Keratinocyte (primary cell): ENCODE results near the gene CNOT9. TPM values are rescaled to one million over a fixed set of nuclear protein-coding genes. Genes with fewer than 3 reads are reported as not detected.

Experiments
- DNase-seq: peaks from one replicate; pipeline ENCODE4 v3.0.0-alpha.2; 2011; ENCODE audit warnings: low read depth, missing footprints, low spot score
- FAIRE-seq: peaks from 2 replicates; lab custom pipeline; 2011; peaks lifted over from hg19 to GRCh38; lab: Jason Lieb, UNC
- H2AFZ ChIP-seq: 2 replicates; pipeline ENCODE4 v1.6.0; 2012; ENCODE audit warnings: low read length, control low read depth, inconsistent platforms; ENCODE audit not compliant: control insufficient read depth
- H3K27ac ChIP-seq: 2 replicates; pipeline ENCODE4 v1.5.1; 2011; ENCODE audit warnings: low read length; ENCODE audit not compliant: control insufficient read depth, insufficient read depth
- H3K27me3 ChIP-seq: 3 replicates; pipeline ENCODE4 v1.6.0; 2011; ENCODE audit warnings: low read length; ENCODE audit not compliant: control insufficient read depth, insufficient read depth; ENCODE audit errors: extremely low read depth
- H3K36me3 ChIP-seq, 2 experiments: 2 replicates in 1 of 2; 3 replicates in 1 of 2; pipeline ENCODE4 v1.5.1; 2011; ENCODE audit warnings: low read length in 2 of 2, mild to moderate bottlenecking in 1 of 2; ENCODE audit not compliant: control insufficient read depth in 2 of 2, insufficient read depth in 2 of 2; ENCODE audit errors: extremely low read depth in 1 of 2
- H3K4me1 ChIP-seq: 3 replicates; pipeline ENCODE4 v1.5.1; 2011; ENCODE audit warnings: low read length; ENCODE audit not compliant: control insufficient read depth, insufficient read depth; ENCODE audit errors: extremely low read depth
- H3K4me2 ChIP-seq: 3 replicates; pipeline ENCODE4 v1.6.0; 2011; ENCODE audit warnings: low read depth, low read length; ENCODE audit not compliant: control insufficient read depth, insufficient read depth; ENCODE audit errors: extremely low read depth
- H3K4me3 ChIP-seq, 3 experiments: fragments of 200-600 bp in 1 of 3; sonication (generic) in 1 of 3; 2 replicates in 2 of 3; 3 replicates in 1 of 3; pipeline ENCODE4 v1.5.1; 2011 to 2016; ENCODE audit warnings: low read length in 3 of 3, mild to moderate bottlenecking in 3 of 3, control low read depth in 2 of 3, inconsistent platforms in 1 of 3, low read depth in 1 of 3, mixed read lengths in 1 of 3, mixed run types in 1 of 3, moderate library complexity in 1 of 3; ENCODE audit not compliant: control insufficient read depth in 2 of 3, insufficient read depth in 2 of 3; ENCODE audit errors: extremely low read depth in 1 of 3
- H3K79me2 ChIP-seq: 2 replicates; pipeline ENCODE4 v1.6.0; 2012; ENCODE audit warnings: low read length; ENCODE audit not compliant: control insufficient read depth, insufficient read depth
- H3K9ac ChIP-seq: 3 replicates; pipeline ENCODE4 v1.6.0; 2011; ENCODE audit warnings: low read length; ENCODE audit not compliant: control insufficient read depth, insufficient read depth; ENCODE audit errors: extremely low read depth
- H3K9me1 ChIP-seq: 3 replicates; pipeline ENCODE4 v1.6.0; 2011; ENCODE audit warnings: low read length; ENCODE audit not compliant: control insufficient read depth, insufficient read depth; ENCODE audit errors: extremely low read depth
- H3K9me3 ChIP-seq: 2 replicates; pipeline ENCODE4 v1.5.1; 2012; ENCODE audit warnings: low read depth, low read length; ENCODE audit not compliant: control insufficient read depth
- H4K20me1 ChIP-seq: 3 replicates; pipeline ENCODE4 v1.6.0; 2011; ENCODE audit warnings: low read length; ENCODE audit not compliant: control insufficient read depth, insufficient read depth; ENCODE audit errors: extremely low read depth
- EZH2 ChIP-seq: IDR thresholded peaks from one replicate; pipeline ENCODE4 v1.6.1; 2012; ENCODE audit warnings: inconsistent platforms, mild to moderate bottlenecking, low read length, moderate library complexity
- dilution Hi-C: fragments of 300-500 bp; cut with MboI; formaldehyde crosslinking; loops from one replicate; pipeline ENCODE4 v1.7.0; 2020; ENCODE audit warnings: low sequenced_read_pairs; ENCODE audit not compliant: extremely low pct_ligation_motif_present
- polyA plus RNA-seq, 5 experiments: library from polyadenylated mRNA; depleted of rRNA in 3 of 5; stranded (reverse) in 3 of 5; stranded (forward) in 1 of 5; unstranded in 1 of 5; fragments of >200 nt; gene quantifications; 1 replicate in 1 of 5; 2 replicates in 3 of 5; 3 replicates in 1 of 5; pipeline versions ENCODE4 v1.2.1 to v1.2.3, GENCODE V29; 2011 to 2012; ENCODE audit warnings: missing spikeins in 2 of 5, low read depth in 1 of 5, low replicate concordance in 1 of 5
- TF ChIP-seq, protein P1 (sequence below), 3 experiments: IDR thresholded peaks in 1 of 3; conservative IDR thresholded peaks in 1 of 3; optimal IDR thresholded peaks in 1 of 3; 2 replicates in 2 of 3; 3 replicates in 1 of 3; pipeline versions ENCODE3 to v1.5.1; 2011; ENCODE audit warnings: low read length in 3 of 3, mild to moderate bottlenecking in 3 of 3, moderate library complexity in 2 of 3, control low read depth in 1 of 3, inconsistent platforms in 1 of 3; ENCODE audit not compliant: insufficient read depth in 2 of 3; ENCODE audit errors: extremely low read depth in 1 of 3

Gene CNOT9
- polyA plus RNA-seq, 1 donor (not counting 4 experiments of a cell fraction or from before 2014, with no cell fraction given): 66.7 TPM

DNA sequence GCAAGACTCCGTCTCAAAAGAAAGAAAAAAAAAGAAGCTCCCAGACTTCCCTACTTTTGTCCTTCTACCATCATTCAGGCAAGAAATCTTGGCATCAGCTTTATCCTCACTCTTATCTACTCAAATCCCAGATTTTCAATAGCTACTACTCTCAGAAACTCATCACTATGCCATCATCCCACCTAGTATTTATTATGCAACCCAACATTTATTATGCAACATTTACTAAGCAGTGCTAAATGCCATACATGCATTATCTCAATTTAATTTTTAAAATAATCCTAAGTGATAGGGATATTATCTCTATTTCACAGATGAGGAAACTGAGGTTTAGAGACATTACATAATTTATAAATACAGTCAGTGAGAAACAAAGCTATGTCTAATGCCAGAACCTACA is 4.6 kb upstream of the CNOT9 start:
- no peaks in the 10 kb centered on the region for H3K9me1 ChIP-seq
- H2AFZ ChIP-seq: no peak overlapping the region
- no peaks in the 10 kb centered on the region for H3K27me3 ChIP-seq
- H3K4me3 ChIP-seq: no peak overlapping the region
- H3K9ac ChIP-seq: no peak overlapping the region
- no peak for FAIRE-seq
- dilution Hi-C loops: no loop called here
- H3K4me2 ChIP-seq: no peak overlapping the region
- H3K9me3 ChIP-seq: no peaks in the 10 kb centered on the region
- H3K79me2 ChIP-seq: peaks cover 39% of the 10 kb centered on the region
- no peak overlapping the region for H3K27ac ChIP-seq
- no peak for DNase-seq
- H3K4me1 ChIP-seq: peaks cover 12% of the 10 kb centered on the region
- peaks cover 0 to 2% of the 10 kb centered on the region in 2 experiments for H3K36me3 ChIP-seq
- H4K20me1 ChIP-seq: no peaks in the 10 kb centered on the region
- TF ChIP-seq, protein P1, sequence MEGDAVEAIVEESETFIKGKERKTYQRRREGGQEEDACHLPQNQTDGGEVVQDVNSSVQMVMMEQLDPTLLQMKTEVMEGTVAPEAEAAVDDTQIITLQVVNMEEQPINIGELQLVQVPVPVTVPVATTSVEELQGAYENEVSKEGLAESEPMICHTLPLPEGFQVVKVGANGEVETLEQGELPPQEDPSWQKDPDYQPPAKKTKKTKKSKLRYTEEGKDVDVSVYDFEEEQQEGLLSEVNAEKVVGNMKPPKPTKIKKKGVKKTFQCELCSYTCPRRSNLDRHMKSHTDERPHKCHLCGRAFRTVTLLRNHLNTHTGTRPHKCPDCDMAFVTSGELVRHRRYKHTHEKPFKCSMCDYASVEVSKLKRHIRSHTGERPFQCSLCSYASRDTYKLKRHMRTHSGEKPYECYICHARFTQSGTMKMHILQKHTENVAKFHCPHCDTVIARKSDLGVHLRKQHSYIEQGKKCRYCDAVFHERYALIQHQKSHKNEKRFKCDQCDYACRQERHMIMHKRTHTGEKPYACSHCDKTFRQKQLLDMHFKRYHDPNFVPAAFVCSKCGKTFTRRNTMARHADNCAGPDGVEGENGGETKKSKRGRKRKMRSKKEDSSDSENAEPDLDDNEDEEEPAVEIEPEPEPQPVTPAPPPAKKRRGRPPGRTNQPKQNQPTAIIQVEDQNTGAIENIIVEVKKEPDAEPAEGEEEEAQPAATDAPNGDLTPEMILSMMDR (optimal IDR thresholded peaks at IDR 0.05 in 1 of 3, IDR thresholded peaks at IDR 0.05 in 1 of 3, conservative IDR thresholded peaks at IDR 0.05 in 1 of 3; ENCODE audit: extremely low read depth in 1 of 3, insufficient read depth in 2 of 3, low read length in 3 of 3): no peak
- TF ChIP-seq EZH2: no peak

DNA sequence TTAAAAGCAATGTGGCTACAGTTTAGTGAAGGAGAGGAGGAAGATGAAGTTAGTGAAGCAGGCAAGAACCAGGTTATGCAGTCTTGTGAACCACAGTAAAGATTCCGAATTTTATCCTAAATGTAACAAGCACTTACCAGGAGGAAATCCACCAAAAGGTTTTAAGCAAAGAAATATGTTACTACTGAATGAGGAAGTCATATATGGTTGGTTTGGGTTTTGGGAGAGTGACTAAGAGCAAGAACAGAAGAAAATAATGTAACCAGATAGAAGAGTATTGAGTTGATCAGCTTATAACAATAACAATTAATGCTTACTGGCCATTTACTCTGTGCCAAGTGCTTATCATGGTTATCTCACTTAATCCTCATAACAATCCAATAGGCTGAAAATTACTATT is 2.3 kb upstream of the CNOT9 start:
- peak overlapping the region; percentile 97 for H3K4me2 ChIP-seq
- peaks cover 62% of the 10 kb centered on the region for H3K79me2 ChIP-seq
- dilution Hi-C loops: no loop called here
- no peak overlapping the region for H2AFZ ChIP-seq
- no peaks in the 10 kb centered on the region for H3K27me3 ChIP-seq
- no peaks in the 10 kb centered on the region for H3K9me3 ChIP-seq
- no peak for DNase-seq
- H3K9ac ChIP-seq: no peak overlapping the region
- H4K20me1 ChIP-seq: no peaks in the 10 kb centered on the region
- no peaks in the 10 kb centered on the region for H3K9me1 ChIP-seq
- no peak for FAIRE-seq
- H3K36me3 ChIP-seq: no peaks in the 10 kb centered on the region
- H3K4me1 ChIP-seq: peaks cover 29% of the 10 kb centered on the region
- TF ChIP-seq, protein P1 (optimal IDR thresholded peaks at IDR 0.05 in 1 of 3, IDR thresholded peaks at IDR 0.05 in 1 of 3, conservative IDR thresholded peaks at IDR 0.05 in 1 of 3; ENCODE audit: extremely low read depth in 1 of 3, insufficient read depth in 2 of 3, low read length in 3 of 3): no peak
- no peak for TF ChIP-seq EZH2
- H3K4me3 ChIP-seq: no peak overlapping the region
- no peak overlapping the region for H3K27ac ChIP-seq
